CD14-positive monocyte (primary cell): ENCODE measurements around the gene TMEM82. TPM values are rescaled to one million over a fixed set of nuclear protein-coding genes. Genes with fewer than 3 reads are reported as not detected.

Experiments used
- DNase-seq, 3 donors: peaks; one replicate each; pipeline ENCODE4 v3.0.0-alpha.2; 2011 to 2022
- H2AFZ ChIP-seq: 2 replicates; pipeline ENCODE4 v1.6.0; 2012; ENCODE audit warnings: mild to moderate bottlenecking, low read depth, low read length, inconsistent platforms; ENCODE audit not compliant: insufficient read depth, poor library complexity, severe bottlenecking
- H3K27ac ChIP-seq, 2 donors: 1 replicate in 1 of 2; 2 replicates in 1 of 2; pipeline ENCODE4 v1.5.1; 2012 to 2013; ENCODE audit warnings: low read length in 2 of 2, control low read depth in 1 of 2, inconsistent platforms in 1 of 2, low read depth in 1 of 2, mild to moderate bottlenecking in 1 of 2
- H3K27me3 ChIP-seq, 2 donors: one replicate each; pipeline versions ENCODE4 v1.6.0 to v1.6.1; 2011 to 2013; ENCODE audit warnings: low read length in 2 of 2; ENCODE audit not compliant: control insufficient read depth in 2 of 2, insufficient read depth in 2 of 2
- H3K36me3 ChIP-seq, 2 donors: replicated peaks in 1 of 2; 1 replicate in 1 of 2; 2 replicates in 1 of 2; pipeline versions ENCODE4 v1.5.1 to v1.6.1; 2012 to 2013; ENCODE audit warnings: low read length in 2 of 2, control low read depth in 1 of 2, inconsistent platforms in 1 of 2, mild to moderate bottlenecking in 1 of 2; ENCODE audit not compliant: insufficient read depth in 2 of 2, control insufficient read depth in 1 of 2
- H3K4me1 ChIP-seq, 2 donors: 1 replicate in 1 of 2; 2 replicates in 1 of 2; pipeline versions ENCODE4 v1.5.1 to v1.6.1; 2012 to 2013; ENCODE audit warnings: low read length in 2 of 2, control low read depth in 1 of 2, inconsistent platforms in 1 of 2, mild to moderate bottlenecking in 1 of 2, moderate library complexity in 1 of 2; ENCODE audit not compliant: insufficient read depth in 2 of 2, control insufficient read depth in 1 of 2
- H3K4me2 ChIP-seq: replicated peaks from 2 replicates; pipeline ENCODE3; 2012; ENCODE audit warnings: low read length, moderate library complexity, mild to moderate bottlenecking; ENCODE audit not compliant: poor library complexity, severe bottlenecking; ENCODE audit errors: extremely low read depth
- H3K4me3 ChIP-seq, 3 experiments: fragments of 200-600 bp in 1 of 3; sonication (generic) in 1 of 3; replicated peaks in 1 of 3; 1 replicate in 2 of 3; 2 replicates in 1 of 3; pipeline ENCODE4 v1.5.1; 2011 to 2013; ENCODE audit warnings: low read length in 3 of 3, mild to moderate bottlenecking in 3 of 3, control low read depth in 2 of 3, low read depth in 2 of 3, inconsistent platforms in 1 of 3, moderate library complexity in 1 of 3
- H3K79me2 ChIP-seq: 2 replicates; pipeline ENCODE4 v1.6.0; 2012; ENCODE audit warnings: mild to moderate bottlenecking, control low read depth, inconsistent platforms, low read length, moderate library complexity; ENCODE audit not compliant: insufficient read depth
- H3K9ac ChIP-seq: 2 replicates; pipeline ENCODE4 v1.6.0; 2017; ENCODE audit warnings: low read length, mild to moderate bottlenecking; ENCODE audit not compliant: insufficient read depth, poor library complexity, severe bottlenecking
- H3K9me3 ChIP-seq, 2 donors: replicated peaks in 1 of 2; 1 replicate in 1 of 2; 2 replicates in 1 of 2; pipeline versions ENCODE4 v1.5.1 to v1.6.1; 2012 to 2013; ENCODE audit warnings: low read length in 2 of 2, control low read depth in 1 of 2; ENCODE audit not compliant: control insufficient read depth in 1 of 2, insufficient read depth in 1 of 2
- H4K20me1 ChIP-seq: 2 replicates; pipeline ENCODE4 v1.6.0; 2012; ENCODE audit warnings: mild to moderate bottlenecking, low read length, control low read depth, moderate library complexity; ENCODE audit not compliant: insufficient read depth
- H3K27ac Mint-ChIP-seq, 7 donors: one replicate each; pipeline ENCODE4 v1.8.0; 2020; ENCODE audit warnings: mild to moderate bottlenecking in 7 of 7, mixed read lengths in 7 of 7, moderate library complexity in 6 of 7, inconsistent platforms in 2 of 7
- H3K27me3 Mint-ChIP-seq, 3 donors: one replicate each; pipeline ENCODE4 v1.8.0; 2021 to 2022; ENCODE audit warnings: low read depth in 3 of 3, mild to moderate bottlenecking in 3 of 3, mixed read lengths in 3 of 3, moderate library complexity in 3 of 3, inconsistent platforms in 1 of 3
- H3K36me3 Mint-ChIP-seq, 2 donors: one replicate each; pipeline ENCODE4 v1.8.0; 2020; ENCODE audit warnings: mixed read lengths in 2 of 2, inconsistent platforms in 1 of 2, mild to moderate bottlenecking in 1 of 2
- H3K4me1 Mint-ChIP-seq: one replicate; pipeline ENCODE4 v1.8.0; 2020; ENCODE audit warnings: mild to moderate bottlenecking, mixed read lengths
- H3K4me3 Mint-ChIP-seq, 2 donors: one replicate each; pipeline ENCODE4 v1.8.0; 2020; ENCODE audit warnings: mild to moderate bottlenecking in 2 of 2, mixed read lengths in 2 of 2, moderate library complexity in 1 of 2
- H3K9me3 Mint-ChIP-seq, 7 donors: one replicate each; pipeline ENCODE4 v1.8.0; 2020 to 2022; ENCODE audit warnings: mixed read lengths in 7 of 7, mild to moderate bottlenecking in 6 of 7, moderate library complexity in 6 of 7, inconsistent platforms in 2 of 7
- CTCF ChIP-seq: fragments of 200-600 bp; IDR thresholded peaks from one replicate; pipeline ENCODE4 v1.8.0; 2022; ENCODE audit warnings: antibody characterized with exemption, mild to moderate bottlenecking
- WGBS: methylation state at CpG from one replicate; pipeline ENCODE4 v1.1.5; 2013; ENCODE audit warnings: missing lambda C conversion rate; ENCODE audit not compliant: insufficient coverage; 5-methylcytosine and 5-hydroxymethylcytosine counted together
- intact Hi-C, 2 donors: fragments of 100-400 bp; cut with micrococcal nuclease; formaldehyde crosslinking; loops; one replicate each; pipeline versions ENCODE4 v1.15.0 to v1.15.1; 2023
- polyA plus RNA-seq, 3 donors: library from polyadenylated mRNA; depleted of rRNA in 1 of 3; unstranded in 2 of 3; stranded (reverse) in 1 of 3; fragments of 300-500 nt in 2 of 3; fragments of >200 nt in 1 of 3; fragmentation: Illumina TruSeq in 2 of 3; gene quantifications; 1 replicate in 2 of 3; 2 replicates in 1 of 3; pipeline ENCODE4 v1.2.3, GENCODE V29; 2012 to 2021

The TMEM82 gene
- polyA plus RNA-seq, 3 donors = not detected

- Histone ChIP-seq H4K20me1 (peaks cover 99% of the 10 kb centered on the region), H3K9ac (no peak overlapping the region), H3K36me3 (peaks cover 10 to 32% of the 10 kb centered on the region in 2 donors), H2AFZ (no peak overlapping the region), H3K9me3 (no peaks in the 10 kb centered on the region), H3K4me1 (no peaks in the 10 kb centered on the region), H3K79me2 (peaks cover 96% of the 10 kb centered on the region), H3K27me3 (no peaks in the 10 kb centered on the region), H3K4me3 (no peak overlapping the region), H3K4me2 (no peak overlapping the region), H3K27ac (no peak overlapping the region)
- Mint-ChIP-seq H3K27me3 (peaks cover 0 to 4% (median 2%) of the 10 kb centered on the region in 3 donors), H3K4me1 (peaks cover 12% of the 10 kb centered on the region), H3K9me3 (no peaks in the 10 kb centered on the region), H3K27ac (peak overlapping the region in 3 of 7 donors; percentile 6 to 79 (median 60)), H3K4me3 (no peak overlapping the region), H3K36me3 (peaks cover 28 to 45% of the 10 kb centered on the region in 2 donors)
- no peak for TF ChIP-seq CTCF
- no peak for DNase-seq
- intact Hi-C loops = no loop called here
- WGBS = 93% methylated on average over 9 of the region's 17 CpGs
Measured at GRCh38 chr1:15704526-15705183, 37.6 kb upstream of the TMEM82 start.

- Mint-ChIP-seq H3K27ac (no peak overlapping the region), H3K4me1 (peaks cover 12% of the 10 kb centered on the region), H3K4me3 (no peak overlapping the region), H3K27me3 (peaks cover 0 to 2% (median 1%) of the 10 kb centered on the region in 3 donors), H3K9me3 (no peaks in the 10 kb centered on the region), H3K36me3 (peaks cover 28 to 45% of the 10 kb centered on the region in 2 donors)
- Histone ChIP-seq H3K4me1 (no peaks in the 10 kb centered on the region), H3K27me3 (no peaks in the 10 kb centered on the region), H3K9me3 (no peaks in the 10 kb centered on the region), H3K27ac (no peak overlapping the region), H3K9ac (no peak overlapping the region), H3K4me3 (no peak overlapping the region), H3K79me2 (peaks cover 96% of the 10 kb centered on the region), H4K20me1 (peaks cover 99% of the 10 kb centered on the region), H2AFZ (no peak overlapping the region), H3K36me3 (peaks cover 10 to 28% of the 10 kb centered on the region in 2 donors), H3K4me2 (no peak overlapping the region)
- DNase-seq = no peak
- intact Hi-C loops = no loop called here
- 100% methylated on average over 9 of the region's 11 CpGs for WGBS
- no peak for TF ChIP-seq CTCF
Measured at GRCh38 chr1:15705184-15705566, 37.1 kb upstream of the TMEM82 start.
